Measurements from ENCODE around the gene UBE3A.

UBE3A gene

GRCh38 chr15:25327686-25328085, 111.1 kb downstream of the UBE3A start:
- no peak for DNase-seq

- DNase-seq = no peak
Measured at GRCh38 chr15:25325187-25325586, 113.6 kb downstream of the UBE3A start.

GRCh38 chr15:25323420-25323819, 115.4 kb downstream of the UBE3A start:
- no peak for DNase-seq

GRCh38 chr15:25287823-25288222, 151.0 kb downstream of the UBE3A start:
- no peak for DNase-seq
